DND-41 (cell line): ENCODE results near the gene PNMA8A.

Experiments used
- ATAC-seq: fragments of 200-7000 bp; cut with Tn5 transposase; 3 replicates; pipeline ENCODE4 v1.9.1; 2021; ENCODE audit warnings: low read depth; ENCODE audit not compliant: insufficient read depth
- DNase-seq: peaks from one replicate; pipeline ENCODE4 v3.0.0-alpha.2; 2020
- H2AFZ ChIP-seq: 2 replicates; pipeline ENCODE4 v1.6.0; 2012; ENCODE audit warnings: low read depth, low read length
- H3K27ac ChIP-seq: 2 replicates; pipeline ENCODE4 v1.5.1; 2012; ENCODE audit warnings: low read length, inconsistent platforms
- H3K27me3 ChIP-seq: fragments of 200-600 bp; sonication (generic); 2 replicates; pipeline ENCODE4 v1.6.0; 2012; ENCODE audit warnings: low read length, mild to moderate bottlenecking, inconsistent platforms; ENCODE audit not compliant: insufficient read depth, poor library complexity
- H3K36me3 ChIP-seq: 2 replicates; pipeline ENCODE4 v1.5.1; 2012; ENCODE audit warnings: low read length, inconsistent platforms; ENCODE audit not compliant: insufficient read depth
- H3K4me1 ChIP-seq: 2 replicates; pipeline ENCODE4 v1.5.1; 2012; ENCODE audit warnings: mild to moderate bottlenecking, low read length; ENCODE audit not compliant: insufficient read depth
- H3K4me2 ChIP-seq: 2 replicates; pipeline ENCODE4 v1.6.0; 2012; ENCODE audit warnings: mild to moderate bottlenecking, moderate library complexity, low read length, inconsistent platforms; ENCODE audit not compliant: insufficient read depth
- H3K4me3 ChIP-seq, 2 experiments: fragments of 200-600 bp in 1 of 2; shearing (Covaris generic) in 1 of 2; 2 replicates each; pipeline ENCODE4 v1.5.1; 2012 to 2016; ENCODE audit warnings: inconsistent platforms in 2 of 2, low read length in 2 of 2, mild to moderate bottlenecking in 2 of 2, low read depth in 1 of 2, moderate library complexity in 1 of 2
- H3K79me2 ChIP-seq: 2 replicates; pipeline ENCODE4 v1.6.0; 2012; ENCODE audit warnings: low read length, inconsistent platforms; ENCODE audit not compliant: insufficient read depth
- H3K9ac ChIP-seq: 2 replicates; pipeline ENCODE4 v1.6.0; 2012; ENCODE audit warnings: low read depth, mild to moderate bottlenecking, inconsistent platforms, low read length, moderate library complexity
- H3K9me3 ChIP-seq: 2 replicates; pipeline ENCODE4 v1.5.1; 2012; ENCODE audit warnings: low read length, moderate library complexity, mild to moderate bottlenecking, inconsistent platforms; ENCODE audit not compliant: insufficient read depth, severe bottlenecking
- H4K20me1 ChIP-seq: 2 replicates; pipeline ENCODE4 v1.6.0; 2012; ENCODE audit warnings: low read length; ENCODE audit not compliant: insufficient read depth
- EZH2 ChIP-seq: IDR thresholded peaks from 3 replicates; pipeline ENCODE4 v1.6.1; 2012; ENCODE audit warnings: borderline replicate concordance, low read depth, mild to moderate bottlenecking, moderate library complexity, low read length, inconsistent platforms; ENCODE audit not compliant: severe bottlenecking
- TF ChIP-seq, protein P1 (sequence below): IDR thresholded peaks from 2 replicates; pipeline ENCODE4 v1.5.1; 2012; ENCODE audit warnings: borderline replicate concordance, low read length, moderate library complexity, mild to moderate bottlenecking; ENCODE audit not compliant: poor library complexity, severe bottlenecking; ENCODE audit errors: extremely low read depth

Gene PNMA8A

DNA sequence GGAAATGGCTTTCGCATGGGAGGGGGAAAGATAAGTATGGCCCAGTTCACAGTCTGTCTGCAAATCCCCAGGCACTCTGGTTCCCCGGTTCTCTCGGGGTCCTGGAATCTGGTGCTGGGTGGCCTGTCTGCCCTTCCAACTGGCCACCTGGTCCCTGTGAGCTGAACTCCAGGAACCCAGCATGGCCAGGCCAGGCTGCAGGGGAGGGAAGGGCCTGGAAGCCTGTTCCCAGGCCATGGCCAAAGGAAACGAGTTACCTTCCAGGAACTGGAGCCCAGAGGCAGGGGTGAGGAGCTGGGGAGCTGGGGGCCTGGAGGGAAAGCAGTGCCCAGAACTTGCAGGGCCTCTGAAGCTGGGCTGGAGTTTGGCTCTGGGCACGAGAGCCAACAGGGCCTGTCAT lies 23.5 kb downstream of the PNMA8A start:
- Histone ChIP-seq H3K27ac (no peak overlapping the region), H2AFZ (no peak overlapping the region), H4K20me1 (no peaks in the 10 kb centered on the region), H3K4me3 (no peak overlapping the region), H3K36me3 (no peaks in the 10 kb centered on the region), H3K4me2 (no peak overlapping the region), H3K4me1 (no peaks in the 10 kb centered on the region), H3K9ac (no peak overlapping the region), H3K27me3 (peaks cover 5% of the 10 kb centered on the region), H3K9me3 (no peaks in the 10 kb centered on the region), H3K79me2 (no peaks in the 10 kb centered on the region)
- ATAC-seq (no peak), DNase-seq (no peak)
- TF ChIP-seq EZH2: no peak
- TF ChIP-seq, protein P1, sequence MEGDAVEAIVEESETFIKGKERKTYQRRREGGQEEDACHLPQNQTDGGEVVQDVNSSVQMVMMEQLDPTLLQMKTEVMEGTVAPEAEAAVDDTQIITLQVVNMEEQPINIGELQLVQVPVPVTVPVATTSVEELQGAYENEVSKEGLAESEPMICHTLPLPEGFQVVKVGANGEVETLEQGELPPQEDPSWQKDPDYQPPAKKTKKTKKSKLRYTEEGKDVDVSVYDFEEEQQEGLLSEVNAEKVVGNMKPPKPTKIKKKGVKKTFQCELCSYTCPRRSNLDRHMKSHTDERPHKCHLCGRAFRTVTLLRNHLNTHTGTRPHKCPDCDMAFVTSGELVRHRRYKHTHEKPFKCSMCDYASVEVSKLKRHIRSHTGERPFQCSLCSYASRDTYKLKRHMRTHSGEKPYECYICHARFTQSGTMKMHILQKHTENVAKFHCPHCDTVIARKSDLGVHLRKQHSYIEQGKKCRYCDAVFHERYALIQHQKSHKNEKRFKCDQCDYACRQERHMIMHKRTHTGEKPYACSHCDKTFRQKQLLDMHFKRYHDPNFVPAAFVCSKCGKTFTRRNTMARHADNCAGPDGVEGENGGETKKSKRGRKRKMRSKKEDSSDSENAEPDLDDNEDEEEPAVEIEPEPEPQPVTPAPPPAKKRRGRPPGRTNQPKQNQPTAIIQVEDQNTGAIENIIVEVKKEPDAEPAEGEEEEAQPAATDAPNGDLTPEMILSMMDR: no peak

- no peaks in the 10 kb centered on the region for H3K27me3 ChIP-seq
- ATAC-seq (no peak), DNase-seq (no peak)
- no peak overlapping the region for H3K9ac ChIP-seq
- H3K27ac ChIP-seq: no peak overlapping the region
- H3K4me1 ChIP-seq: no peaks in the 10 kb centered on the region
- H2AFZ ChIP-seq: no peak overlapping the region
- H3K4me2 ChIP-seq: no peak overlapping the region
- no peaks in the 10 kb centered on the region for H3K9me3 ChIP-seq
- TF ChIP-seq EZH2: no peak
- TF ChIP-seq, protein P1: no peak
- no peaks in the 10 kb centered on the region for H4K20me1 ChIP-seq
- no peaks in the 10 kb centered on the region for H3K36me3 ChIP-seq
- no peak overlapping the region for H3K4me3 ChIP-seq
- no peaks in the 10 kb centered on the region for H3K79me2 ChIP-seq
Measured at GRCh38 chr19:46447006-46447405, 24.4 kb downstream of the PNMA8A start.

- H3K4me1 ChIP-seq: no peaks in the 10 kb centered on the region
- H3K79me2 ChIP-seq: no peaks in the 10 kb centered on the region
- H2AFZ ChIP-seq: no peak overlapping the region
- TF ChIP-seq, protein P1: no peak
- no peak for TF ChIP-seq EZH2
- no peaks in the 10 kb centered on the region for H3K27me3 ChIP-seq
- no peak overlapping the region for H3K4me3 ChIP-seq
- no peaks in the 10 kb centered on the region for H3K9me3 ChIP-seq
- no peak overlapping the region for H3K9ac ChIP-seq
- DNase-seq (no peak), ATAC-seq (no peak)
- H3K27ac ChIP-seq: no peak overlapping the region
- H4K20me1 ChIP-seq: no peaks in the 10 kb centered on the region
- H3K36me3 ChIP-seq: no peaks in the 10 kb centered on the region
- no peak overlapping the region for H3K4me2 ChIP-seq
Measured at GRCh38 chr19:46446021-46446420, 25.3 kb downstream of the PNMA8A start.

DNA sequence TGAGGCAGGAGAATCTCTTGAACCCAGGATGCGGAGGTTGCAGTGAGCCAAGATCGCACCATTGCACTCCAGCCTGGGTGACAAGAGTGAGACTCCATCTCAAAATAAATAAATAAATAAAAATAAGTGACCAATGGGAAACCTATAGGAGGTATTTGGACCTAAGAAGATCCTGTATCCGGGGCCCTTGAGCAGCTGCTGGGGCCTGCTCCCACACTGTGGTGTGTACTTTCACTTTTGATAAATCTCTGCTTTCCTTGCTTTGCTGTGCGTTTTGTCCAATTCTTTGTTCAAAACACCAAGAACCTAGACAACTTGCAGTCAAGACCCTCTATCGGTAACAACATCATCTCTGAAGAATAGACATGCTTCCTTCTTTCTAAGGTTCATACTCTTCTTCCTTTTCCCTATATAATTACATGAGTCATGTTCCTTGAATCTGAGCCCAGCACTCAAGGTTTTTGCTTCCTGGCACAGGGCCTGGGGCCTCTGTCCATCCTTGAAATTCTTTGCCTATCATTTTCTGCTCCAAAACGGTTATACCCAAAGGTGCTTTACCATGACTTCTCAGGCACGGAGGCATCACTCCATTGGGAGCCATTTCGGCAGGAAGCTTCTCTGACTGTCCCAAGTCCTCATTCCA lies 28.4 kb downstream of the PNMA8A start:
- no peak for ATAC-seq
- no peak overlapping the region for H2AFZ ChIP-seq
- no peaks in the 10 kb centered on the region for H3K27me3 ChIP-seq
- TF ChIP-seq, protein P1: no peak
- no peak for TF ChIP-seq EZH2
- H3K4me1 ChIP-seq: no peaks in the 10 kb centered on the region
- H3K36me3 ChIP-seq: no peaks in the 10 kb centered on the region
- no peaks in the 10 kb centered on the region for H3K9me3 ChIP-seq
- H4K20me1 ChIP-seq: no peaks in the 10 kb centered on the region
- H3K4me3 ChIP-seq: no peak overlapping the region
- H3K4me2 ChIP-seq: no peak overlapping the region
- H3K27ac ChIP-seq: no peak overlapping the region
- H3K9ac ChIP-seq: no peak overlapping the region
- no peaks in the 10 kb centered on the region for H3K79me2 ChIP-seq
- no peak for DNase-seq
